GM12874 (cell line): ENCODE data around the gene RCC2.

Source experiments
- TF ChIP-seq, protein P1 (sequence below): IDR thresholded peaks from 2 replicates; pipeline ENCODE4 v1.5.1; 2011; ENCODE audit warnings: low read depth, mild to moderate bottlenecking, control low read depth, low read length, moderate library complexity; ENCODE audit not compliant: insufficient read depth

The RCC2 gene

GRCh38 chr1:17432412-17432811 lies 7.1 kb downstream of the RCC2 start:
- TF ChIP-seq, protein P1, sequence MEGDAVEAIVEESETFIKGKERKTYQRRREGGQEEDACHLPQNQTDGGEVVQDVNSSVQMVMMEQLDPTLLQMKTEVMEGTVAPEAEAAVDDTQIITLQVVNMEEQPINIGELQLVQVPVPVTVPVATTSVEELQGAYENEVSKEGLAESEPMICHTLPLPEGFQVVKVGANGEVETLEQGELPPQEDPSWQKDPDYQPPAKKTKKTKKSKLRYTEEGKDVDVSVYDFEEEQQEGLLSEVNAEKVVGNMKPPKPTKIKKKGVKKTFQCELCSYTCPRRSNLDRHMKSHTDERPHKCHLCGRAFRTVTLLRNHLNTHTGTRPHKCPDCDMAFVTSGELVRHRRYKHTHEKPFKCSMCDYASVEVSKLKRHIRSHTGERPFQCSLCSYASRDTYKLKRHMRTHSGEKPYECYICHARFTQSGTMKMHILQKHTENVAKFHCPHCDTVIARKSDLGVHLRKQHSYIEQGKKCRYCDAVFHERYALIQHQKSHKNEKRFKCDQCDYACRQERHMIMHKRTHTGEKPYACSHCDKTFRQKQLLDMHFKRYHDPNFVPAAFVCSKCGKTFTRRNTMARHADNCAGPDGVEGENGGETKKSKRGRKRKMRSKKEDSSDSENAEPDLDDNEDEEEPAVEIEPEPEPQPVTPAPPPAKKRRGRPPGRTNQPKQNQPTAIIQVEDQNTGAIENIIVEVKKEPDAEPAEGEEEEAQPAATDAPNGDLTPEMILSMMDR, result no peak

DNA sequence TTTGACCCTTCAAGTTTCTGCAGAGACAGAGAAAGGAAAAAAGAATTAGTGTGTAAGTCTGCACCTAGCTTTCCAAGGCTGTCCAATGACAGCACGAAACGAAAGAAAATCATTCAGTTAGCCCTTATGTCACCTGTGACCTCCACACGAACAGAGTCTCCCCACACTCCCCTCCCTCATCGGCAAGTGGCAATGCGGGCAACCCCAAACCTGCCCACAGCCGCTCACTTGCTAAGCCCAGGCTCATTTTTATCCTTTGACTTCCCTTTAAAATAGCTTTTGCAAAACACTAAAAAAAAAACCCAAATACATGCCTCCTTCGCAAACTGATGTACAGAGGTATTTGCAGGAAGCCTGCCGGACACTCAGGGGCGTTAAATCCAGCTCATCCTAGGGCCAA lies 10.3 kb downstream of the RCC2 start:
- TF ChIP-seq, protein P1, result no peak

GRCh38 chr1:17427696-17428660 lies 11.5 kb downstream of the RCC2 start:
- TF ChIP-seq, protein P1, result no peak

DNA sequence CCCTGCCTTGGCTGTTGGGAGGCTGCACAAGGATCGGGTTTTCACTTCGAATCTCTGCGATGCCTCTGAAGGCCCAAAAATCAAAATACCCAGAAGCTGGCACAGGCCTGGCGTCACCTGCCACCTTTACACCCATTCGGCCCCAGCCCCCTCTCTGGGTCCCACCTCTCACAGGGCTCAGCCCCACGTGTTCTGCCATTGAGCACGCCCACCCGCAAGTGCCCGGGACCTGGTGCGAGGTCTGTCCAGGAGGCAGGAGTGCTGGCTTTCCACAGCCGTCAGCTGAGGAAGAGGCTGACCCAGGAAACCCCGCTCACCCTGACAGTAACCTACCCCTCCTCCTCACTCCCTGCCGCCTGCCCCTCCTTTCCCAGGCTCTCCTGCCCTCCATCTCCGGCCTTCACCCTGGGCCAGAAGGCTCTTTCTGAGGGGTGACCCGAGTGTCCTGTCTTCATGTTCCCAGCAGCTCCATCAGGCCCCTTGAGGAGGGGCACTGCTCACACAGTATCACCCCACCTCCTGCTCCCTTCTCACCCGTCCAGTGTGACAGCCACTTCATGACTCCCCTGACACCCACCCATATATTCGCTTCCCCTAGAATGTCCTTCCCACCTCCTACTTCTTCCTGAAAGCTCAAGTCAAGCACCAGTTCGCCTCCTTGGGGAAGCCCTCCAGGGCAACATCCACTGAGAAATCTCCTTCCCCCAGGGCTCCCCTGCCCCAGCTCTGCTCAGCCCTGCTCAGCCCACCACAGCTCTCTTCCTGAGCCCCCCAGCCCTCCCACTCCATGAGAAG lies 13.5 kb downstream of the RCC2 start:
- TF ChIP-seq, protein P1, result no peak

DNA sequence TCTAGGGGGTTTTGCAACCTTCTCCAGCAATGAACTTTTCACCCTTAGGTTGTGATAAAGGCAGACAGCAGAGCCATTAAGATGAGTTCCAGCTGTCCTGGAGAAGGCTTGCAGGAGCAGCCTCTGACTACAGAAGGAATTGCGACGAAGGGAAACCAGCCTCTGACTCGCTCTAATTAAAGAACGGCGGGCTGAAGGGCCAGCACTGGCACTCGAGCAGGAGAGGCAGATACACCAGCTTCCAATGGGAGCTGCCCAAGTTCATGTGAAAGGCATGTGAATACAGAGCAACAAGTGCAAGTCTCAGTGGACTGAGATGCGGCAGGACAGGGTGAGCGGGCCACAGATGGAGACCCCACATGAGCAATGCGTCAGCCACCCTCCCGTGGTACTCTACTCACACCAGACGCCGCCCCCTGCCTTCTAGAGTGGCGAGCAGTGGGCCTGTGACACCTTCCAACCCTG lies 15.7 kb downstream of the RCC2 start:
- TF ChIP-seq, protein P1, result no peak

- TF ChIP-seq, protein P1, result no peak
These were observed 17.0 kb downstream of the RCC2 start for GRCh38 chr1:17422461-17422860.

GRCh38 chr1:17420391-17420918 lies 19.0 kb downstream of the RCC2 start:
- TF ChIP-seq, protein P1, result no peak
